MV-4-11 (cell line): ENCODE results near the gene DNAJC15.
"Not testable (repeated sequence)": the region's sequence is repeated elsewhere in the genome, so short reads cannot be mapped to it uniquely, and the experiment has no call there.

Source experiments
- DNase-seq: peaks from one replicate; lab custom pipeline; 2025; lab: John Stamatoyannopoulos, UW

The DNAJC15 gene

GRCh38 chr13:43003729-43004128, 19.7 kb upstream of the DNAJC15 start:
- DNase-seq: no peak

- DNase-seq: no peak
These were observed 17.7 kb upstream of the DNAJC15 start for GRCh38 chr13:43005460-43006236.

GRCh38 chr13:43006893-43007631, 16.3 kb upstream of the DNAJC15 start:
- DNase-seq: no peak

GRCh38 chr13:43008596-43008995, 14.8 kb upstream of the DNAJC15 start:
- no peak for DNase-seq

- no peak for DNase-seq
These were observed 13.9 kb upstream of the DNAJC15 start for GRCh38 chr13:43009506-43009905.

GRCh38 chr13:43014162-43014561, 9.2 kb upstream of the DNAJC15 start:
- no peak for DNase-seq

GRCh38 chr13:43016226-43016625, 7.2 kb upstream of the DNAJC15 start:
- no peak for DNase-seq

GRCh38 chr13:43019811-43020210, 3.6 kb upstream of the DNAJC15 start:
- no peak for DNase-seq

GRCh38 chr13:43020794-43021193, 2.6 kb upstream of the DNAJC15 start:
- no peak for DNase-seq

GRCh38 chr13:43021926-43022670, 1.3 kb upstream of the DNAJC15 start:
- no peak for DNase-seq

GRCh38 chr13:43022934-43023288, 475 bp upstream of the DNAJC15 start:
- DNase-seq: no peak

GRCh38 chr13:43026262-43026661, 2.9 kb downstream of the DNAJC15 start:
- DNase-seq: no peak

GRCh38 chr13:43030548-43030947, 7.2 kb downstream of the DNAJC15 start:
- no peak for DNase-seq

GRCh38 chr13:43031881-43032280, 8.5 kb downstream of the DNAJC15 start:
- DNase-seq: peak; percentile 62

GRCh38 chr13:43033038-43033437, 9.7 kb downstream of the DNAJC15 start:
- no peak for DNase-seq

- DNase-seq: no peak
These were observed 13.2 kb downstream of the DNAJC15 start for GRCh38 chr13:43036351-43037250.

GRCh38 chr13:43039966-43040365, 16.6 kb downstream of the DNAJC15 start:
- DNase-seq: no peak

GRCh38 chr13:43040581-43041368, 17.4 kb downstream of the DNAJC15 start:
- DNase-seq: not testable (repeated sequence)

GRCh38 chr13:43041369-43041921, 18.1 kb downstream of the DNAJC15 start:
- DNase-seq: no peak

- DNase-seq: no peak
These were observed 19.1 kb downstream of the DNAJC15 start for GRCh38 chr13:43042410-43042921.
